ENCODE results near the gene LZTS3.

LZTS3 gene

DNA sequence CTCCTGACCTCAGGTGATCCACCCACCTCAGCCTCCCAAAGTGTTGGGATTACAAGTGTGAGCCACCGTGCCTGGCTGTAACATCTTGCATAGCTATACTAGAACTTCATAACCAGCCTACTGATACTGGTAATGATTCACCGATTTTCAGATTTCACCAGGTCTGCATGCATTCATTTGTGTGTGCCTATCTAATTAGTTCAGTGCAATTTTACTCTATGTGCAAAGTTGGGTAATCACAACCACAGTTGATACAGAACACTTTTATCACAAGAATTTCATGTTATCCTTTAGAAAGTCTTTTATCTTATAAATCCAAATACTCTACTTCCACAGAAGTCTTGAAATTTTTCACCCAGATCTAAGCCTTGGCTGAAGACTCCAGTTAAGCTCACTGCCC is 35.9 kb downstream of the LZTS3 start:
- ChIA-PET POLR2A (no interaction called here), CTCF (interaction anchor here (2.3 kb wide), 1 partner anchor 11 kb away, joined by 5 read pairs; no protein-coding TSS in a partner anchor)
- TF ChIP-seq, protein P1, sequence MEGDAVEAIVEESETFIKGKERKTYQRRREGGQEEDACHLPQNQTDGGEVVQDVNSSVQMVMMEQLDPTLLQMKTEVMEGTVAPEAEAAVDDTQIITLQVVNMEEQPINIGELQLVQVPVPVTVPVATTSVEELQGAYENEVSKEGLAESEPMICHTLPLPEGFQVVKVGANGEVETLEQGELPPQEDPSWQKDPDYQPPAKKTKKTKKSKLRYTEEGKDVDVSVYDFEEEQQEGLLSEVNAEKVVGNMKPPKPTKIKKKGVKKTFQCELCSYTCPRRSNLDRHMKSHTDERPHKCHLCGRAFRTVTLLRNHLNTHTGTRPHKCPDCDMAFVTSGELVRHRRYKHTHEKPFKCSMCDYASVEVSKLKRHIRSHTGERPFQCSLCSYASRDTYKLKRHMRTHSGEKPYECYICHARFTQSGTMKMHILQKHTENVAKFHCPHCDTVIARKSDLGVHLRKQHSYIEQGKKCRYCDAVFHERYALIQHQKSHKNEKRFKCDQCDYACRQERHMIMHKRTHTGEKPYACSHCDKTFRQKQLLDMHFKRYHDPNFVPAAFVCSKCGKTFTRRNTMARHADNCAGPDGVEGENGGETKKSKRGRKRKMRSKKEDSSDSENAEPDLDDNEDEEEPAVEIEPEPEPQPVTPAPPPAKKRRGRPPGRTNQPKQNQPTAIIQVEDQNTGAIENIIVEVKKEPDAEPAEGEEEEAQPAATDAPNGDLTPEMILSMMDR (IDR thresholded peaks at IDR 0.05; ENCODE audit: control extremely low read depth, extremely low read depth, low read depth, missing control alignments) = no peak
- no peak for DNase-seq (ENCODE audit: extremely low spot score)

DNA sequence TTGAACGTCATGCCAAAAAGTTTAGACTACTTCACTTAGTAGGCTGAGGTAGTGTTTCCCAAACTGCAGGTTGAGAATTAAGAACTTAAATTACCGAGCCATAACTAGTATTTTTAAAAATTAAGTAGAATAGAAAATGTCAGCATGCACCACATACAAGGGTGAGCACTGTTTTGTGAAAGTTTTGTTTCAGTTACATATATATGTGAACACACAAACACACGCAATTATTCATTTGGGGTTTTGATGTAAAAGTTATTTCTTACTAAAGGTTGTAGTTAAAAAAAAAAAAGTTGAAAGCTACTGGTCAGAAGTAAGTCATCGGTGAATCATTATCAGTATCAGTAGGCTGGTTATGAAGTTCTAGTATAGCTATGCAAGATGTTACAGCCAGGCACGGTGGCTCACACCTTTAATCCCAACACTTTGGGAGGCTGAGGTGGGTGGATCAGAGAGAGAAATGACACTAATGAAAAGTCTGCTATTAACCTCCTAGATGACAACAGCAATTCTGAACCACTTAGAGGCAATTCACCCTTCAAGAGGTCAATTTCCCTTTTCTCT is 37.8 kb downstream of the LZTS3 start:
- DNase-seq (ENCODE audit: extremely low spot score) = no peak
- ChIA-PET POLR2A (no interaction called here), CTCF (no interaction called here)
- TF ChIP-seq, protein P1 (IDR thresholded peaks at IDR 0.05; ENCODE audit: control extremely low read depth, extremely low read depth, low read depth, missing control alignments) = no peak

DNA sequence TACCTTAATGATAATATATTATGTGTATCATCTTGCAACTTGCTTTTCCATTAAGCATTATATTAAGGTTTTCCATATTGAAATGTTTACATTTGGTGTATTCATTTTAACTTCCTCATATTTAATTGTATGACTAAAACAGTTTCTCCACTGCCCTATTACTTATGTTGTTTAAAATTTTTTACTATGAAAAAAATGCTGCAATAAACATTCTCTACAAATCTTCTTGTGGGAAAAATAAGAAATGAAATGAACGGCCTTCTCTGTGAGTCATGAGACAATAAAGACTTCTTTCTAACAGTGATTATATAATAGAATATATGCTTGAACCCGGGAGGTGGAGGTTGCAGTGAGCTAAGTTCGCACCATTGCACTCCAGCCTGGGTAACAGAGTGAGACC is 39.2 kb downstream of the LZTS3 start:
- ChIA-PET CTCF (no interaction called here), POLR2A (no interaction called here)
- TF ChIP-seq, protein P1 (IDR thresholded peaks at IDR 0.05; ENCODE audit: control extremely low read depth, extremely low read depth, low read depth, missing control alignments) = no peak
- DNase-seq (ENCODE audit: extremely low spot score) = no peak

DNA sequence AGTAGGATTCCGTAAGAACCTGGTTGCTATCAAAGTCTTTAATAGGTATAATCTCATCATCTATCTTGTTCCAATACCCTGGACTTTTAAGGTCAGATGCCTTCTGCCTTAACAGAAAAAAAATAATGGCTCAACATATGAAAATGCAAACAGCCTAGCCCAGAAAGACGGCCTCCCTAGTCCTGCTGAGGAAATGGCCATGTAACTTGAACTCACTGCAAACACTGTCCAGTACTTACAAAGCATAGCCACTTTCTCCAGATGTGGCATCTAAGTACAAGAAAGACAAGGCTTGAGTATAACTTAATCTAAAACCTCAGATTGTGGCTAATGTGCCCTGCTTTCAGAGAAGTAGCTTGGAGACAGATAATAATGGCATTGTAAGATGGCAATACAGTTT is 40.2 kb downstream of the LZTS3 start:
- TF ChIP-seq, protein P1 (IDR thresholded peaks at IDR 0.05; ENCODE audit: control extremely low read depth, extremely low read depth, low read depth, missing control alignments) = no peak
- no peak for DNase-seq (ENCODE audit: extremely low spot score)
- POLR2A ChIA-PET = interaction anchor here (0.5 kb wide), 1 partner anchor 639 kb away, joined by 6 read pairs; no protein-coding TSS in a partner anchor
- CTCF ChIA-PET = no interaction called here

DNA sequence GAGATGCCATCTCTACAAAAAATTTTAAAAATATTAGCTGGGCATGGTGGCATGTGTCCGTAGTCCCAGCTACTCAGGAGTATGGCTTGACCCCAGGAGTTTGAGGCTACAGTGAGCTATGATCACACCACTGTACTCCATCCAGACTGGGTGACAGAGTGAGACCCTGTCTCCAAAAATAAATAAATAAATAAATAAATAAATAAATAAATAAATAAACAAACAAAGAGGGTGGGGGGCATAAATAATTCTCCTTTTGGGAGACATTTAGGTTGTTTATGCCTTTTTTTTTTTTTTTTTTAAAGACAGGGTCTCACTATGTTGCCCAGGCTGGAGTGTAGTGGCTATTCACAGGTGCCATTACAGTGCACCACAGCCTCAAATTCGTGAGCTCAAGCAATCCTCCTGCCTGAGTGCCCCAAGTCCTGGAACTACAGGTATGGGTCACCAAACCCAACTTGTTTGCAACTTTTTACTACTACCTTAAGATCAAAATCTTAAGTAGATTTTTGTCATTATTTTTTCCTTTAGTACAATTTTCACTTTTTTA is 43.2 kb downstream of the LZTS3 start:
- CTCF ChIA-PET = interaction anchor here (0.9 to 1.3 kb wide), 4 partner anchors 10 to 88 kb away, joined by 3 to 4 read pairs (median 4); no protein-coding TSS in a partner anchor
- POLR2A ChIA-PET = no interaction called here
- TF ChIP-seq, protein P1 (IDR thresholded peaks at IDR 0.05; ENCODE audit: control extremely low read depth, extremely low read depth, low read depth, missing control alignments) = no peak
- DNase-seq (ENCODE audit: extremely low spot score) = no peak

DNA sequence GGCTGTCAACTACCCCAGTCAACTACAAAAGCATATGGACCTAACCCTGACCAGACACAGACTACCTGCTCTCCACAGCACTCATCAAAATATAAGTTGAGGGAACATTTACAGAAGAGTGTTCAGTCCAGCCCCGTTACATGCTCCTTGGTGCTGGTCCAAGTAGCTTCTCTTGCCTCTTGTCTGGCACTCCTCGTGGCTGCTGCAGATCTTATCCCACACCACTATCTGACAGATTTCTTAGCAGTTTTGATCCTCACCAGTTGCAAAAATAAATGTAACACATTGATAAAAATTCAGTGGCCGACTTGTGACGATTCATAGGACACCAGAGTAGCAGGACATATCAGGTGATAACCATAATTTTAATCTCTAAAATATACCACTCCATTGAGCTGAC is 44.3 kb downstream of the LZTS3 start:
- TF ChIP-seq, protein P1 (IDR thresholded peaks at IDR 0.05; ENCODE audit: control extremely low read depth, extremely low read depth, low read depth, missing control alignments) = no peak
- POLR2A ChIA-PET = no interaction called here
- no peak for DNase-seq (ENCODE audit: extremely low spot score)
- CTCF ChIA-PET = interaction anchor here (0.7 to 2.2 kb wide), 8 partner anchors 9 to 89 kb away, joined by 3 to 7 read pairs (median 4); no protein-coding TSS in a partner anchor

Data from GM10248 (cell line).